Hematopoietic multipotent progenitor cell treated with erythropoietin and hydrocortisone succinate and interleukin-3 and kit ligand, for 6 days (in vitro differentiated cells): Measurements from ENCODE around the gene ACSS3.

Experiments used
- DNase-seq: peaks from one replicate; pipeline ENCODE4 v3.0.0-alpha.2; 2015

Gene ACSS3

GRCh38 chr12:81231574-81232368, 153.9 kb downstream of the ACSS3 start:
- DNase-seq = no peak

- no peak for DNase-seq
These were observed 167.6 kb downstream of the ACSS3 start for GRCh38 chr12:81245458-81245857.

GRCh38 chr12:81245907-81246570, 168.2 kb downstream of the ACSS3 start:
- no peak for DNase-seq

GRCh38 chr12:81249976-81250375, 172.1 kb downstream of the ACSS3 start:
- no peak for DNase-seq

- DNase-seq = no peak
These were observed 174.3 kb downstream of the ACSS3 start for GRCh38 chr12:81252228-81252627.

- DNase-seq = no peak
These were observed 175.5 kb downstream of the ACSS3 start for GRCh38 chr12:81253360-81253759.

GRCh38 chr12:81255456-81255855, 177.6 kb downstream of the ACSS3 start:
- DNase-seq = no peak

- no peak for DNase-seq
These were observed 178.1 kb downstream of the ACSS3 start for GRCh38 chr12:81255947-81256346.

- peak; percentile 29 for DNase-seq
These were observed 180.2 kb downstream of the ACSS3 start for GRCh38 chr12:81257947-81258551.

GRCh38 chr12:81259360-81259759, 181.5 kb downstream of the ACSS3 start:
- DNase-seq = no peak

- DNase-seq = no peak
These were observed 183.8 kb downstream of the ACSS3 start for GRCh38 chr12:81261508-81262207.

- no peak for DNase-seq
These were observed 185.2 kb downstream of the ACSS3 start for GRCh38 chr12:81263072-81263471.

- DNase-seq = no peak
These were observed 192.5 kb downstream of the ACSS3 start for GRCh38 chr12:81270385-81270784.

GRCh38 chr12:81274637-81275529, 197.0 kb downstream of the ACSS3 start:
- DNase-seq = peak; percentile 2

GRCh38 chr12:81284137-81284536, 206.3 kb downstream of the ACSS3 start:
- no peak for DNase-seq

GRCh38 chr12:81288651-81289050, 210.8 kb downstream of the ACSS3 start:
- no peak for DNase-seq

- DNase-seq = no peak
These were observed 216.7 kb downstream of the ACSS3 start for GRCh38 chr12:81294325-81295190.

- no peak for DNase-seq
These were observed 217.4 kb downstream of the ACSS3 start for GRCh38 chr12:81295251-81295650.

GRCh38 chr12:81296556-81297305, 218.9 kb downstream of the ACSS3 start:
- DNase-seq = no peak

GRCh38 chr12:81297601-81298000, 219.7 kb downstream of the ACSS3 start:
- no peak for DNase-seq

GRCh38 chr12:81300454-81300853, 222.6 kb downstream of the ACSS3 start:
- no peak for DNase-seq
